ENCODE results near the gene ZRANB1.

Gene ZRANB1

DNA sequence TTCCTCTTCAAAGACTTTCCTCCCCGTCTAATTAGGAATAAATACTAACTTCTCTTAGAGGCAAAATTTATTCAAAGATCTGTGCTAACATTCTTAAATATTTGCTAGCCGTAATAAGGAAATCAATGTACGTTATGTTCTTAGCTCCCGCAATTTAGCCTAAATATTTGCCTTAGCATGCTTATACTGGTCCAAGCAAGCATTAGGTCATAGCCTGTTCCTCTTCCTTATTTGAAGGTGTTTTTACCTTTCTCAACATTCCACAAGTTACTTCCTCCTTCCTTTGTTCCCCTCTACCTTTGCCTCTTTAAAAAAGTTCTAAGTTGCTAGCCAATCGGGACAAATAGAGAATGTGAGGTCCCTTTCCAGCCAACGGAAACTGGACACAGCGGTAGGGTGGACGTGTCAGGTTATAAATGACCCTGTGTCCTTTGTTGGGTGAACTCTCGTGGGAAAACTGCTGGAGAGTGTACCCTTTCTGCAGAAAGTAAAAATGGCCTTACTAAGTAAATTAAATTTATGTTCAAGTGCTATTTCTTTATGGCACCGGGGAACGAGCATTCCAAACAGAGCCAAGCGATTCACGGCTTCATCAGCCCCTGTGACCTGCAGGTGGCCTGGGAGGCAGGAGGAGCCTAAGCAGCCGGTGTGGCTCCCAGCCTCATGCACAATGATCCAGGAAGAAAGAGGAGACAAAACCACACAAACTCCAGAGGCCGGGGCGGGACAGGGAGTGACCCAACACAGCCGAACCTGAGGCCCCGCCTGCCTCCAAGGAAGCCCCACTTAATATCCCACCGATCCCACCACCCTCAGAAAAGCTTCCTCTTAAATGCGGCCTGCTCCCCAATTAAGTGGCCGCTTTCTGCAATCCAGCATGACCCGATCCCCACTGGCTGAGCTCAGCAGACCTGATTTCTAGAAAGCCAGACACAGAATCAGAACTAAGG lies 67.0 kb downstream of the ZRANB1 start:
- no peak for DNase-seq

DNA sequence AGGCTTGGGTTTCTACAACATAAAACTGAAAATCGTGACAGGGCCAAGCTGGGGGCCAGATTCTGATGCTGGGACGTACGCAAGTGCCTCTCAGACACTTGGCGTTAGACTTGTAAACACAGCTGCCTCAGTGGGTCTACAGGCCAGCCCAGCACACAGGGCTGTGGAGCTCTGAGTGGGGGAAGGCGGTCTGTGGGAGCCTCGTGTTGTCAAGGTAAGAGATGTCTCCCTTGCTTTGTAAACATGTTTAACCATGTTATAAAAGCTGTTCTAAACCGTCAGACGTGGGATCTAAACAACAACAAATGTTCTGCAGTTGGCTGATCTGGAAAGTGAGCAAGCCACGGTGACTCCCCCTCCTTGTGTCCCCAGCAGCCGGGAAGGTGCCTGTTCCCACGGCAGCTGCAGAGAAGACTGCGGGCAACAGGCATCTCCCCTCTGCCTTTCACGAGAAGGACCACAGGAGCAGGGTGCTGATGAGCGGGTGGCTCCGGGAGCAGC lies 67.8 kb downstream of the ZRANB1 start:
- no peak for DNase-seq

DNA sequence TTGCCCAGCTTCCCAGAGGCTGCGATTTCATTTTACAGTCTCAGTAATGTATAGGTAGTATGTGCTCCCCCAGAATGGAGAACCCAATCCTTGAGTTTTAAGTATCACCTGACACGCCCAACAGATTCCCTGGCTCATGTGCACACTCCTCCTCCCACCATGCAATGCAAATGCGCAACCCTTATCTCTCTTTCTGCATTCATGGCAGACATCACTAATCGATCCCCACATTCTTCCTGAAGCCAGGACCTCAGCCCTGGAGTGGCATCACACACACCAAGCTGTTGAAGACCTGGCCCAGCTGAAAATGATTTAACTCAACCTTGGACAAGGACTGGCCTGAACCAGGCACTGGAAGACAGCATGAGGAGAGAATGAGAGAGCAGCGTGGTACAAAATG lies 68.4 kb downstream of the ZRANB1 start:
- DNase-seq, result no peak

- DNase-seq, result no peak
Measured at GRCh38 chr10:125011171-125011925, 69.4 kb downstream of the ZRANB1 start.

DNA sequence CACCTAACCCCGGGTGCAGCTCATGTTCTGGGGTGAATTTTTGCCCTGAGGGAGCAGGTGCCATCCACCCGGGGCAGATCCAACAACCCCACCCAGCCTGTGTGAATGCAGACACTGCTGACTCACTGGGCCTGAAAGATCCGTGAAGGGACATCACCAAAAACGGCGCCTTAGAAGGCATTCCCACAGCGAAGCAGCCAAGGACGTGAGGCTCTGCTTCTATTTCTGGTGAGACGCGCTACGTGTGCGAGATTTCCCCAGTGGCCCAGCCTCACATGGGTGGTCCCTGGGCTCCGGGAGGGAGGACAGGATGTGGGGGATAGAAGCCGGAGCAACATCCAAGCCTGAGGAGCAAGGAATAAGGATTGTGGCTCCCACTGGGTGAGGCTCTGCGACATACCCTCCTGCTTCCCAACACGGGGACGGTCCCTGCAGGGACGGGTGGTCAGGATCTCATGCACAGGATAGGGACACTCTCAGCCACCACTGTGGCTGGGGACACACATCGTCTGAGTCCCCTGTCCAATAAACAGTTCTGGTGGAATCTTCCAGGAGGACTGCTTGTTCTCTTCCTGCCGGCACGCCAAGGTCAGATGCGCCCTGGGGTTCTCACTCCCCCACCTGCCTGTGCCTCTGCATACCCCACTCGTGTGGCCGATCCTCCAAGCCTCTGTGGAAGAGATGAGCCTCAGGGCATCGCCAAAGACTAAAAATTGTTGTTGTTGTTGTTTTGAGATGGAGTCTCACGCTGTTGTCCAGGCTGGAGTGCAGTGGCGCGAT lies 70.2 kb downstream of the ZRANB1 start:
- no peak for DNase-seq

- DNase-seq, result no peak
Measured at GRCh38 chr10:125012851-125013528, 71.1 kb downstream of the ZRANB1 start.

- no peak for DNase-seq
Measured at GRCh38 chr10:125013529-125013872, 71.6 kb downstream of the ZRANB1 start.

DNA sequence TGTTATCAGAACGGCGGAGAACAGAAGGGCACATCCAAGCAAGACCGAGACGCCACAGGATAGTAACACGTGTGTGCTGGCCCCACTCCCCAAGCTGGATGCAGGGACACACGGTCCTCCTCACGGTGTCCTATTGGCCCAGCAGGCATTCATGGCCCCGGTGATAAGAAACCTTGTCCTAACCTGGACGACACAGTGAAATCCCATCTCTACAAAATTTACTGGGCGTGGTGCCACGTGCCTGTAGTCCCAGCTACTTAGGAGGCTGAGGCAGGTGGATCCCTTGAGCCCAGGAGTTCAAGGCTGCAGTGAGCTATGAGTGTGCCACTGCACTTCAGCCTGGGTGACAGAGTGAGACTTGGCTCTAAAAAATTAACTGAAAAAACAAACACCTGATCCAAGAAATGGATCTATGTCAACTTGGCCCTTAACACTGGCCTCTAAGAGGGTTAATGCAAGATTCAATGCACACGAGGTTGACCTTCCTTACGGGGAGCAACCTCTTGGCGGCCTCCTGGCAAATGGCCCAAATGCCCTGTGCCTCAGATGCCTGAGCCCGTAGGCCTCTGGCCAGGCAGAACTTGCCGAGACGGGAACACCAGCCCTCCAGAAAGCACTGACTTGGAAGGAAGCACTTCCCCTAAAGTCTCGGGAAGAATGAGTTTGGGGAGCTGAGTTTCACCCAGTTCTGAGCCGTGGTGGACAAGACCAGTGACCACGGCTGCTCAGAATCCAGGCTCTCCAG lies 72.3 kb downstream of the ZRANB1 start:
- no peak for DNase-seq

- DNase-seq, result no peak
Measured at GRCh38 chr10:125014836-125015355, 73.0 kb downstream of the ZRANB1 start.

- no peak for DNase-seq
Measured at GRCh38 chr10:125015356-125015944, 73.5 kb downstream of the ZRANB1 start.

DNA sequence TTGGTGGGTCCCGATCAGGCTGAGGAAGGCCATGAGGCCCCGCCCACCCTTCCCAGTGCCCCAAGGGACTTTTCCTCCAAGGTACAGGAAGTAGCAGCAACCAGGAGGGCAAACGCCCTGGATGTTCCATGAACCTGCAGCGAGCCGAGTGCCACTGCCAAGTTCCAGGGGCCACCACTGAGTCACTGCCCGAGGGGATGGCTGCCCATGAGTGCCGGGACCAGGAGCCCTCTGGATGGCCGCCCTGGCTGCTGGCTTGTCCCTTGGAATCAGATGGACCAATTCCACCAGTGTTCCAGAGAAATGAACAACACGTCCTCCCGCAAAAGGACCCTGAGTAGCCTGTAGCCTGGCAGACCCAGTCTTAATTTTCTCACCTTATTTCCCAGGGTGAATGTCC lies 74.2 kb downstream of the ZRANB1 start:
- no peak for DNase-seq

DNA sequence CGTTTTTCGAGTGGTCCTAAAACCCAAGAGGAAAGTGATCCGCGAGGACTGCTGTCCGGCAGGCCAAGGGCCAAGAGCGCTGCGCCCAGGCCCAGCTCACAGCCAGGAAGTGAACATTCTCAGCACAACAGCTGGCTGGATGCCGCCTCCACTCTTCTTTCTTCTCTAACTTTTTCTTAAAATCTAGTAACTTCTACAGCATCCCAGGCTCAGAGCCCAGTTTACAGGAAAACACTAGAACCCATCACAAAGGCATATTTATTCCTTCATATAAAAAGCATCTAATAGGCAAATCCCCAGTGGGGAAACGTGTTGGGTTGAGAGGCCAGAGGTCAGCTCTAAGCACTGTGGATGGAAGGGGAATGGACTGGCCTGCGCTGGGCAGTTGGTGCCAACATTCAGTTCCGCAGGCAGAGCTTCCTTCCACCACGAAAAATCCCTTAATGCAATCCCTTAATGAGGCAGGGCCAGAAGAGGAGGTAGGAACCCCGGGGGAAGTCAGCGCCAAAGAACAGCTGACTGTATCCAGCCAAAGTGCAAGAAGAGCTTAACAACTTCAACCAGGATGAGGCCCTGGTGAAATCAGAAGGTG lies 74.8 kb downstream of the ZRANB1 start:
- DNase-seq, result no peak

- DNase-seq, result no peak
Measured at GRCh38 chr10:125017547-125018298, 75.8 kb downstream of the ZRANB1 start.

- DNase-seq, result no peak
Measured at GRCh38 chr10:125018576-125019143, 76.7 kb downstream of the ZRANB1 start.

GRCh38 chr10:125020386-125020785 lies 78.5 kb downstream of the ZRANB1 start:
- DNase-seq, result no peak

GRCh38 chr10:125020871-125021270 lies 78.9 kb downstream of the ZRANB1 start:
- no peak for DNase-seq

DNA sequence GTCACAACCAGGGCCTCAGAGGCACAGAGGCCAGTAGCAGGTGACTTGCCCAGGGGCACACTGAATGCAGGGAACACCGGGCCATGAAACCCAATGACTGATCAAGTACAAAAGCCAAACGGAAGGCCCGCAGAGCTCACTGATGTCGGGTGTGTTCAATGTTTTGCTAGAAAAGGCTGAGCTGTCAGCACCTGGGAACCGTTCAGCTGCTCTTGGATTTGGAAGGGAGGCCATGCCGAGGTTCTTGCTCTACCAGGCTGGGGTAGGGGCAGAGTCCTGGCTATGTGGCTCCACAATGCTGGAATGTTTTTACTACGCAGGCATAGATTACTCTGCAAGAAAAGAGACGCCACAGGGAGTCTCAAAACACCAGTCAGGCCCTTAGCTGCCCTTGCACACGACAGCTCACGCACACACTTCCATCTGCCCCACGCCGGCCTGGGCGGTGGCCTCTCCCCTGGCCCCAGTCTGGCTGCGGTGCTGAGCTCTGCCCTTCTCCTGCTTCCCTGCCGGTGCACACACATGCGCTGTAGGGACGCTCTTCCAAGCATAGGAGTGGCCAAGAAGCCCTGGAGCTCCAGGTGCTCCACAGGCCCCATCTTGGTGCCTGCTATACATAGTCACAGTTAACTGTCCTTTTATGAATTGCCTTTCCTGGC lies 79.9 kb downstream of the ZRANB1 start:
- no peak for DNase-seq

GRCh38 chr10:125022671-125023070 lies 80.7 kb downstream of the ZRANB1 start:
- no peak for DNase-seq

GRCh38 chr10:125023255-125023654 lies 81.3 kb downstream of the ZRANB1 start:
- DNase-seq, result no peak

All from effector CD8-positive, alpha-beta T cell (primary cell).